NCI-H146 (cell line): ENCODE measurements around the gene ABHD2.
"Not testable (repeated sequence)": the region's sequence is repeated elsewhere in the genome, so short reads cannot be mapped to it uniquely, and the experiment has no call there.

Experiments
- DNase-seq: peaks from one replicate; lab custom pipeline; 2025; lab: John Stamatoyannopoulos, UW

ABHD2 gene

GRCh38 chr15:89139613-89140499 lies 51.6 kb downstream of the ABHD2 start:
- DNase-seq, result no peak

- no peak for DNase-seq
These were observed 52.3 kb downstream of the ABHD2 start for GRCh38 chr15:89140595-89140994.

GRCh38 chr15:89141159-89141558 lies 52.9 kb downstream of the ABHD2 start:
- DNase-seq, result not testable (repeated sequence)

GRCh38 chr15:89141885-89142284 lies 53.6 kb downstream of the ABHD2 start:
- DNase-seq, result no peak

GRCh38 chr15:89142423-89142822 lies 54.2 kb downstream of the ABHD2 start:
- no peak for DNase-seq

GRCh38 chr15:89143503-89144162 lies 55.4 kb downstream of the ABHD2 start:
- peak; percentile 53 for DNase-seq

- no peak for DNase-seq
These were observed 56.2 kb downstream of the ABHD2 start for GRCh38 chr15:89144491-89144890.

GRCh38 chr15:89146366-89146765 lies 58.1 kb downstream of the ABHD2 start:
- DNase-seq, result no peak

GRCh38 chr15:89148126-89148525 lies 59.9 kb downstream of the ABHD2 start:
- no peak for DNase-seq

GRCh38 chr15:89149501-89150101 lies 61.3 kb downstream of the ABHD2 start:
- DNase-seq, result no peak

- no peak for DNase-seq
These were observed 62.0 kb downstream of the ABHD2 start for GRCh38 chr15:89150287-89150686.

- DNase-seq, result peak; percentile 30
These were observed 62.8 kb downstream of the ABHD2 start for GRCh38 chr15:89150762-89151664.

GRCh38 chr15:89155122-89155521 lies 66.9 kb downstream of the ABHD2 start:
- DNase-seq, result no peak

GRCh38 chr15:89155656-89156055 lies 67.4 kb downstream of the ABHD2 start:
- DNase-seq, result no peak

GRCh38 chr15:89157061-89157460 lies 68.8 kb downstream of the ABHD2 start:
- no peak for DNase-seq

- DNase-seq, result no peak
These were observed 69.8 kb downstream of the ABHD2 start for GRCh38 chr15:89157918-89158564.

GRCh38 chr15:89161666-89162065 lies 73.4 kb downstream of the ABHD2 start:
- no peak for DNase-seq

- no peak for DNase-seq
These were observed 75.2 kb downstream of the ABHD2 start for GRCh38 chr15:89163271-89164055.

- DNase-seq, result no peak
These were observed 76.5 kb downstream of the ABHD2 start for GRCh38 chr15:89164712-89165211.

- DNase-seq, result no peak
These were observed 77.4 kb downstream of the ABHD2 start for GRCh38 chr15:89165677-89166076.
